Activated B cell treated with CpG ODN at 0.5 μM for 24 hours (primary cell): ENCODE measurements around the gene ARHGAP23. TPM values are rescaled to one million over a fixed set of nuclear protein-coding genes. Genes with fewer than 3 reads are reported as not detected.
"Not testable (repeated sequence)": the region's sequence is repeated elsewhere in the genome, so short reads cannot be mapped to it uniquely, and the experiment has no call there.

Experiments used
- ATAC-seq: fragments of 200-7000 bp; cut with Tn5 transposase; one replicate; pipeline ENCODE4 v1.10.0; 2021; ENCODE audit warnings: low read depth, mild to moderate bottlenecking, moderate library complexity
- CTCF ChIA-PET: fragments of 350-600 bp; sonication (Branson Sonifier 250); formaldehyde crosslinking; loops from one replicate; lab custom pipeline; 2021; ENCODE audit warnings: antibody characterized with exemption; lab: Charles Lee
- POLR2A ChIA-PET: fragments of 350-600 bp; sonication (Branson Sonifier 250); formaldehyde crosslinking; loops from one replicate; lab custom pipeline; 2021; ENCODE audit warnings: antibody characterized with exemption; lab: Charles Lee
- DNase-seq: peaks from one replicate; pipeline ENCODE4 v3.0.0; 2022
- H3K27ac Mint-ChIP-seq: one replicate; pipeline ENCODE4 v1.8.0; 2020; ENCODE audit warnings: mixed read lengths
- H3K27me3 Mint-ChIP-seq: one replicate; pipeline ENCODE4 v1.8.0; 2021; ENCODE audit warnings: mixed read lengths
- H3K36me3 Mint-ChIP-seq: one replicate; pipeline ENCODE4 v1.8.0; 2021; ENCODE audit warnings: low read depth, mixed read lengths
- H3K4me1 Mint-ChIP-seq: one replicate; pipeline ENCODE4 v1.8.0; 2021; ENCODE audit warnings: mixed read lengths
- H3K4me3 Mint-ChIP-seq: one replicate; pipeline ENCODE4 v1.8.0; 2020; ENCODE audit warnings: mild to moderate bottlenecking, mixed read lengths
- H3K9me3 Mint-ChIP-seq: one replicate; pipeline ENCODE4 v1.8.0; 2020; ENCODE audit warnings: mixed read lengths
- intact Hi-C: fragments of 100-400 bp; cut with micrococcal nuclease; formaldehyde crosslinking; loops from one replicate; pipeline ENCODE4 v1.15.1; 2024
- total RNA-seq: library from RNA; stranded (reverse); gene quantifications from 2 replicates; pipeline ENCODE4 v1.2.3, GENCODE V29; 2022
- TF ChIP-seq, protein P1 (sequence below): fragments of 200-600 bp; IDR thresholded peaks from one replicate; pipeline ENCODE4 v1.8.0; 2022; ENCODE audit warnings: antibody characterized with exemption, mild to moderate bottlenecking

The ARHGAP23 gene
- total RNA-seq, 1 donor from 2014 or later = 1.3 TPM

DNA sequence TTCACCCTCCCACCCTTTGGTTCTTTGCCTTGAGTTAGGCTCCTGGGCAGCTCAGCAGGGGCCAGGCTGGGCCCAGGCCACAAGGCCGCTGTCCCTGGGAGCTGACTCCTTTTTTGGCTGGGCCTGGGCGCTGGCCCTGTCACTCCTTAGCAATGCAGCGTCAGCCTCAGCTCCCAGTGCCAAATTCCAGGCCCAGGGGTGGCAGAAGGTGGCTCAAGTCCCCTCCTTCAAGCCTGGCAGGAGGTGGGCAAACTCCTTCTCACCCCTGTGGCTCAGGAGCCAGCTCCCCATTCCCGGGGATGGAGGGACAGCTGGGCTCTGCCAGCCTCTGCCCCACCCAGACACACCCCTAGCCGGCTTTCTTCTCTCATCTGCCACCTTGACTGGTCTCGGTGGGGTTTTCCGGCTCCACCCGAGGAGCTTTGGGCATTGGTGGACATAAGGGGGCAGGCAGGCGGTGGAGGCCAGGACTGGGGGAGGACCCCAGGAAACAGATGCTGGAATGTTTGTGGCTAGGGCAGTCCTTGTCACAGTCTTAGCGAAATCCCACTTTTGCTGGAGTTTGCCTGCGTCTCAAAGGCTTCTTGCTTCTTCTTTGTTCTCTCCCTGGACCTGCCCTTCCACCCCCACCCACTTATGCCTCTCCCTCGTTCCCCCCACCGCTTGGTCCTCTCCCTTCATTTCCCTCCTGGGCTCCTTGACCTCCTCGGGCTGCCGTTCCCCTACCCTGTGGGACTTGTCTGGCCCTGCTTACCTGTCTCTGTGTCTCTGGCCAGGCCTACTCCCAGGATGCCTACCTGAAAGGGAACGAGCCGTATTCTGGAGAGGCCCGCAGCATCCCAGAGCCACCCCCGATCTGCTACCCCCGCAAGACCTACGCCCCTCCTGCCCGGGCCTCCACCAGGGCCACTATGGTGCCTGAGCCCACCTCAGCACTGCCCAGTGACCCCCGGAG is 37.4 kb downstream of the ARHGAP23 start:
- TF ChIP-seq, protein P1, sequence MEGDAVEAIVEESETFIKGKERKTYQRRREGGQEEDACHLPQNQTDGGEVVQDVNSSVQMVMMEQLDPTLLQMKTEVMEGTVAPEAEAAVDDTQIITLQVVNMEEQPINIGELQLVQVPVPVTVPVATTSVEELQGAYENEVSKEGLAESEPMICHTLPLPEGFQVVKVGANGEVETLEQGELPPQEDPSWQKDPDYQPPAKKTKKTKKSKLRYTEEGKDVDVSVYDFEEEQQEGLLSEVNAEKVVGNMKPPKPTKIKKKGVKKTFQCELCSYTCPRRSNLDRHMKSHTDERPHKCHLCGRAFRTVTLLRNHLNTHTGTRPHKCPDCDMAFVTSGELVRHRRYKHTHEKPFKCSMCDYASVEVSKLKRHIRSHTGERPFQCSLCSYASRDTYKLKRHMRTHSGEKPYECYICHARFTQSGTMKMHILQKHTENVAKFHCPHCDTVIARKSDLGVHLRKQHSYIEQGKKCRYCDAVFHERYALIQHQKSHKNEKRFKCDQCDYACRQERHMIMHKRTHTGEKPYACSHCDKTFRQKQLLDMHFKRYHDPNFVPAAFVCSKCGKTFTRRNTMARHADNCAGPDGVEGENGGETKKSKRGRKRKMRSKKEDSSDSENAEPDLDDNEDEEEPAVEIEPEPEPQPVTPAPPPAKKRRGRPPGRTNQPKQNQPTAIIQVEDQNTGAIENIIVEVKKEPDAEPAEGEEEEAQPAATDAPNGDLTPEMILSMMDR = no peak
- intact Hi-C loops = no loop called here
- Mint-ChIP-seq H3K27ac (no peak overlapping the region), H3K4me3 (no peak overlapping the region), H3K36me3 (no peaks in the 10 kb centered on the region), H3K9me3 (no peaks in the 10 kb centered on the region), H3K27me3 (peaks cover 12% of the 10 kb centered on the region), H3K4me1 (no peaks in the 10 kb centered on the region)
- CTCF ChIA-PET = interaction anchor here (1.0 kb wide), 1 partner anchor 27 kb away, joined by 3 read pairs; no protein-coding TSS in a partner anchor
- DNase-seq = no peak
- POLR2A ChIA-PET = no interaction called here
- ATAC-seq = no peak

DNA sequence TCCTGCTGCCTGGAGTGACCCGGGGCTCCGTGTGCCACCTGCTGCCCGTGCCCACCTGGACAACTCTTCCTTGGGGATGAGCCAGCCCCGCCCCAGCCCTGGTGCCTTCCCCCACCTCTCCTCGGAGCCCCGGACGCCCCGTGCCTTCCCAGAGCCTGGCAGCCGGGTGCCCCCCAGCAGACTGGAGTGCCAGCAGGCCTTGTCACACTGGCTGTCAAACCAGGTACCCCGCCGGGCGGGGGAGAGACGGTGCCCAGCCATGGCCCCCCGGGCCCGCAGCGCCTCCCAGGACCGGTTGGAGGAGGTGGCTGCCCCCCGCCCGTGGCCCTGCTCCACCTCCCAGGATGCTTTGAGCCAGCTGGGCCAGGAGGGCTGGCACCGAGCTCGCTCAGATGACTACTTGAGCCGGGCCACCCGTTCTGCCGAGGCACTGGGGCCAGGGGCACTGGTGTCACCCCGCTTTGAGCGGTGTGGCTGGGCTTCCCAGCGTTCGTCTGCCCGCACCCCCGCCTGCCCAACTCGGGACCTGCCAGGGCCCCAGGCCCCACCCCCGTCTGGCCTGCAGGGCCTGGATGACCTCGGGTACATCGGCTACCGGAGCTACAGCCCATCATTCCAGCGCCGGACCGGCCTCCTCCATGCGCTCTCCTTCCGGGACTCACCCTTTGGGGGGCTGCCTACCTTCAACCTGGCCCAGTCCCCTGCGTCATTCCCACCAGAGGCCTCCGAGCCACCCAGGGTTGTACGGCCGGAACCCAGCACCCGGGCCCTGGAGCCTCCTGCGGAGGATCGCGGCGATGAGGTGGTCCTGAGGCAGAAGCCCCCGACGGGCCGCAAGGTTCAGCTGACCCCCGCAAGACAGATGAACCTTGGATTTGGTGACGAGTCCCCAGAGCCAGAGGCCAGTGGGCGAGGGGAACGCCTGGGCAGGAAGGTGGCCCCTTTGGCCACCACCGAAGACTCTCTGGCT is 38.4 kb downstream of the ARHGAP23 start:
- Mint-ChIP-seq H3K27me3 (peaks cover 12% of the 10 kb centered on the region), H3K36me3 (no peaks in the 10 kb centered on the region), H3K9me3 (no peaks in the 10 kb centered on the region), H3K4me1 (no peaks in the 10 kb centered on the region), H3K27ac (no peak overlapping the region), H3K4me3 (no peak overlapping the region)
- TF ChIP-seq, protein P1 = no peak
- DNase-seq = no peak
- ChIA-PET CTCF (no interaction called here), POLR2A (no interaction called here)
- no peak for ATAC-seq
- intact Hi-C loops = no loop called here

DNA sequence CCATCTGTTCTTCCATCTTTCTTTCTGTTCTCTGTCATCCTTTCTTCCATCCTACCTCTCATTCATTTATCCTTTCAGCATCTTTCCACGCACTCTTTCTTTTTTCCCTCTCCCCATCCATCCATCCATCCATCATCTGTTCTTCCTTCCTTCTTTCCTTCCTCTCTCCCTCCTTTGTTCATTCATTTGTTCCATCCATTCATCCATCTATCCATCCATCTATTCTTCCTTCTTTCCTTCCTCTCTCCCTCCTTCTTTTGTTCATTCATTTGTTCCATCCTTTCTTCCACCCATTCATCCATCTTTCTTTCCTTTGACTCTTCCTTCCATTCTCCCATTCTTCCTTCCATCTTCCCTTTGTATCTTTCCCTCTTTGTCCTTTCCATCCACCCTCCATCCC is 39.2 kb downstream of the ARHGAP23 start:
- TF ChIP-seq, protein P1 = no peak
- Mint-ChIP-seq H3K27me3 (peaks cover 12% of the 10 kb centered on the region), H3K27ac (no peak overlapping the region), H3K4me1 (no peaks in the 10 kb centered on the region), H3K9me3 (no peaks in the 10 kb centered on the region), H3K36me3 (no peaks in the 10 kb centered on the region), H3K4me3 (no peak overlapping the region)
- POLR2A ChIA-PET = no interaction called here
- no peak for DNase-seq
- ATAC-seq = no peak
- CTCF ChIA-PET = no interaction called here
- intact Hi-C loops = no loop called here

DNA sequence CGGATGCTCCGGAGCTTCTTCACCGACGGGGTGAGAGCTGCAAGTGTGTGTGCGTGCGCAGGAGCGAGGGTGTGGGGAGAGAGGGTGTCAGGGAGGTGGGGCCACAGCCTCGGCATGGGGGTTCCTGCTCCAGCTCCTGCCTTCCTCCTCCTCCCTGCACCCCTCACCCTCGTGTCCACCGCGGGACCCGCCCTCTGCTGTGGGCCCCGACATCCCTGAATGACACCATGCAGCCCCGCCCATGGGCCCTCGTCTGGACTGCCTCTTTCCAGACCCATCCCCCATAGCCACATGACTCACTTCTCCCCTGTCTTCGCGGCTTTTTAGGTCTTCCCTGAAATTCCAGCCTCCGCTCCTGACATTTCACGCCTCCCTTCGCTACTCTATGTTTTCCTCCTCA is 41.6 kb downstream of the ARHGAP23 start:
- intact Hi-C loops = no loop called here
- Mint-ChIP-seq H3K9me3 (no peaks in the 10 kb centered on the region), H3K36me3 (no peaks in the 10 kb centered on the region), H3K4me1 (no peaks in the 10 kb centered on the region), H3K27me3 (peaks cover 8% of the 10 kb centered on the region), H3K27ac (no peak overlapping the region), H3K4me3 (no peak overlapping the region)
- CTCF ChIA-PET = no interaction called here
- ATAC-seq (no peak), DNase-seq (no peak)
- POLR2A ChIA-PET = no interaction called here
- TF ChIP-seq, protein P1 = no peak

DNA sequence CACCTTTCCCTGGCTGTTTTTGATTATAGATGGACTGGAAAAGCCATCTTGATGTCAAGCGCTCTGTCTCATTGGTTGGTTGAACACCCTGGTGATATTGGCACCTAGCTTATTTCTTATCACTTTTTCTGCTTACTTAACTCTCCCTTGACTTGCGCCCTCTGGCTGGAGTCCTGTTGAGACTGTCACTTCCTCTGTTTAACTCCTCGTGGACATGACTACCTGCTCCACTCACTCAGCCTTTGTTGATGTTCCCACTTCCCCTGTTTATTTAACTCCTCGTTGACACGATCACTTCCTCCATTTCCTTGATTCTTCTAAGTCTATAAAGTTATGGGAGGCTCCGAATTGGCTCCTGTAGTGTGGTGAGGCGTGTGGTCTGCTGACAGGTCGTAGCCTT is 43.0 kb downstream of the ARHGAP23 start:
- CTCF ChIA-PET, DNase-seq, ATAC-seq, H3K36me3 Mint-ChIP-seq, H3K9me3 Mint-ChIP-seq, intact Hi-C loops, H3K27me3 Mint-ChIP-seq, H3K4me3 Mint-ChIP-seq, H3K4me1 Mint-ChIP-seq, H3K27ac Mint-ChIP-seq: not testable (repeated sequence)
- POLR2A ChIA-PET = interaction anchor here (0.6 kb wide), 1 partner anchor 41 kb away, joined by 3 read pairs; no protein-coding TSS in a partner anchor

DNA sequence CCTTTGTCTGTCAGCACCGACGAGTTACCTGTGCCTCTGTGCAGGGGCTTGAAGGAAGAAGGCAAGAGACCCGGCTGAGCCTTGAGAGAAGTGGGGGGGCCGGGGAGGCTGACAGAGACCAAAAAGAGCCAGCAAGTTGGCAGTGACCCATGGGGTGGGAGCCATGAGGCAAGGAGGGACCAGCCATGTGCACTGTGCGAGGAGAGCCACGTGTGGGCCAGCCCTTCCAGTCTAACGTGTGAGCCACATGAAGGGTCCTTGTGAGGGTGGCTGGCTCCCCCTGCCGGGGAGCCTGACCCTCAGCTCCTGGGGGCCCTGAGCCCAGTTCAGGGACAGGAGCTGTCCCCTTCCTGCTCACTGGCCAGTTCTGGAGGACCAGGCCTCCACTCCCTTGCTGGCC is 46.4 kb downstream of the ARHGAP23 start:
- H3K27ac Mint-ChIP-seq, POLR2A ChIA-PET, H3K4me1 Mint-ChIP-seq, H3K9me3 Mint-ChIP-seq, intact Hi-C loops, ATAC-seq, DNase-seq, H3K4me3 Mint-ChIP-seq, H3K36me3 Mint-ChIP-seq, CTCF ChIA-PET, H3K27me3 Mint-ChIP-seq: not testable (repeated sequence)
